Gastrocnemius medialis (tissue), 4 donors: ENCODE data around the gene SPEG.

Source experiments
- CTCF ChIP-seq, 5 experiments: fragments of 450-650 bp in 3 of 5; fragments of 200-600 bp in 2 of 5; sonication (generic) in 2 of 5; IDR thresholded peaks in 4 of 5; conservative IDR thresholded peaks in 1 of 5; 1 replicate in 4 of 5; 2 replicates in 1 of 5; pipeline ENCODE4 v1.5.1; 2016 to 2019; ENCODE audit warnings: antibody characterized with exemption in 5 of 5, mild to moderate bottlenecking in 3 of 5, moderate library complexity in 3 of 5
- POLR2A ChIP-seq, 2 donors: fragments of 450-650 bp; IDR thresholded peaks; one replicate each; pipeline ENCODE4 v1.6.1; 2017; ENCODE audit warnings: antibody characterized with exemption in 2 of 2, mild to moderate bottlenecking in 2 of 2, moderate library complexity in 2 of 2

- TF ChIP-seq POLR2A (IDR thresholded peaks at IDR 0.05) (no peak), CTCF (IDR thresholded peaks at IDR 0.05 in 4 of 5, conservative IDR thresholded peaks at IDR 0.05 in 1 of 5) (no peak)
These were observed 33.0 kb upstream of the SPEG start for GRCh38 chr2:219401606-219402005.
